ENCODE results near the gene CACNA1C.

GRCh38 chr12:2044165-2044564 is 8.6 kb upstream of the CACNA1C start:
- TF ChIP-seq, protein P1, sequence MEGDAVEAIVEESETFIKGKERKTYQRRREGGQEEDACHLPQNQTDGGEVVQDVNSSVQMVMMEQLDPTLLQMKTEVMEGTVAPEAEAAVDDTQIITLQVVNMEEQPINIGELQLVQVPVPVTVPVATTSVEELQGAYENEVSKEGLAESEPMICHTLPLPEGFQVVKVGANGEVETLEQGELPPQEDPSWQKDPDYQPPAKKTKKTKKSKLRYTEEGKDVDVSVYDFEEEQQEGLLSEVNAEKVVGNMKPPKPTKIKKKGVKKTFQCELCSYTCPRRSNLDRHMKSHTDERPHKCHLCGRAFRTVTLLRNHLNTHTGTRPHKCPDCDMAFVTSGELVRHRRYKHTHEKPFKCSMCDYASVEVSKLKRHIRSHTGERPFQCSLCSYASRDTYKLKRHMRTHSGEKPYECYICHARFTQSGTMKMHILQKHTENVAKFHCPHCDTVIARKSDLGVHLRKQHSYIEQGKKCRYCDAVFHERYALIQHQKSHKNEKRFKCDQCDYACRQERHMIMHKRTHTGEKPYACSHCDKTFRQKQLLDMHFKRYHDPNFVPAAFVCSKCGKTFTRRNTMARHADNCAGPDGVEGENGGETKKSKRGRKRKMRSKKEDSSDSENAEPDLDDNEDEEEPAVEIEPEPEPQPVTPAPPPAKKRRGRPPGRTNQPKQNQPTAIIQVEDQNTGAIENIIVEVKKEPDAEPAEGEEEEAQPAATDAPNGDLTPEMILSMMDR (IDR thresholded peaks at IDR 0.05; ENCODE audit: low read depth, low read length, poor library complexity, severe bottlenecking) = no peak
- TF ChIP-seq EZH2phosphoT487 (IDR thresholded peaks at IDR 0.05; ENCODE audit: borderline replicate concordance, low read length) = no peak

All from DOHH2 (cell line).